ENCODE measurements around the gene GTF2F2. TPM values are rescaled to one million over a fixed set of nuclear protein-coding genes. Genes with fewer than 3 reads are reported as not detected.

GTF2F2 gene
- total RNA-seq, 1 experiment from 2014 or later = 21.7 TPM

DNA sequence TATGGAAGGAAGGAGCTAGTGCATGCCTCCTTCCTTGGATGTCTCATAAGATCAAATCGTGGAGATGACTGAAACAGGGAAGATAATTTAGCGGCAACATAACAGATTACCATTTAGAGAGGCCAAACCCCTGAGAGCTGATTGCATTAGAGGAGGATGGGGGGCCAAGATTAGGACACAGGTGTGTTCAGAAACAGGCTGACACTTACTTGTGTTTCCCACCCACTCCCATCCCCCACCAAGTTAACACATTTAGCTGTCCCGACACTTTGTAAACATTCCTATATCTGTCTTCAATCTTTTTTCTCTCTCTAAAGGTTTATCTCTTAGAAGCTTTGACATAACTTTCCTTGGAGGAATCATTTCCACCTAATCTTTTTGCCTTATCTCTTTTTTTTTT lies 129.4 kb downstream of the GTF2F2 start:
- ChIA-PET POLR2A (interaction anchor here (0.6 kb wide), 1 partner anchor 53 kb away, joined by 6 read pairs; no protein-coding TSS in a partner anchor), CTCF (no interaction called here)
- H3K36me3 ChIP-seq (ENCODE audit: control insufficient read depth, insufficient read depth, low read length) = no peaks in the 10 kb centered on the region; the same call in 1 of the 2 replicates
- H3K4me1 ChIP-seq (ENCODE audit: control insufficient read depth, insufficient read depth, low read length) = no peaks in the 10 kb centered on the region
- TF ChIP-seq, protein P1, sequence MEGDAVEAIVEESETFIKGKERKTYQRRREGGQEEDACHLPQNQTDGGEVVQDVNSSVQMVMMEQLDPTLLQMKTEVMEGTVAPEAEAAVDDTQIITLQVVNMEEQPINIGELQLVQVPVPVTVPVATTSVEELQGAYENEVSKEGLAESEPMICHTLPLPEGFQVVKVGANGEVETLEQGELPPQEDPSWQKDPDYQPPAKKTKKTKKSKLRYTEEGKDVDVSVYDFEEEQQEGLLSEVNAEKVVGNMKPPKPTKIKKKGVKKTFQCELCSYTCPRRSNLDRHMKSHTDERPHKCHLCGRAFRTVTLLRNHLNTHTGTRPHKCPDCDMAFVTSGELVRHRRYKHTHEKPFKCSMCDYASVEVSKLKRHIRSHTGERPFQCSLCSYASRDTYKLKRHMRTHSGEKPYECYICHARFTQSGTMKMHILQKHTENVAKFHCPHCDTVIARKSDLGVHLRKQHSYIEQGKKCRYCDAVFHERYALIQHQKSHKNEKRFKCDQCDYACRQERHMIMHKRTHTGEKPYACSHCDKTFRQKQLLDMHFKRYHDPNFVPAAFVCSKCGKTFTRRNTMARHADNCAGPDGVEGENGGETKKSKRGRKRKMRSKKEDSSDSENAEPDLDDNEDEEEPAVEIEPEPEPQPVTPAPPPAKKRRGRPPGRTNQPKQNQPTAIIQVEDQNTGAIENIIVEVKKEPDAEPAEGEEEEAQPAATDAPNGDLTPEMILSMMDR (IDR thresholded peaks at IDR 0.05) = no peak
- TF ChIP-seq POLR2AphosphoS5 (IDR thresholded peaks at IDR 0.05; ENCODE audit: low read depth, low read length) (no peak), TCF7L2 (IDR thresholded peaks at IDR 0.05; ENCODE audit: low read depth, low read length) (no peak), SIN3A (IDR thresholded peaks at IDR 0.05; ENCODE audit: borderline replicate concordance, insufficient read depth, low read depth, low read length) (no peak)
- TF ChIP-seq, protein P2, sequence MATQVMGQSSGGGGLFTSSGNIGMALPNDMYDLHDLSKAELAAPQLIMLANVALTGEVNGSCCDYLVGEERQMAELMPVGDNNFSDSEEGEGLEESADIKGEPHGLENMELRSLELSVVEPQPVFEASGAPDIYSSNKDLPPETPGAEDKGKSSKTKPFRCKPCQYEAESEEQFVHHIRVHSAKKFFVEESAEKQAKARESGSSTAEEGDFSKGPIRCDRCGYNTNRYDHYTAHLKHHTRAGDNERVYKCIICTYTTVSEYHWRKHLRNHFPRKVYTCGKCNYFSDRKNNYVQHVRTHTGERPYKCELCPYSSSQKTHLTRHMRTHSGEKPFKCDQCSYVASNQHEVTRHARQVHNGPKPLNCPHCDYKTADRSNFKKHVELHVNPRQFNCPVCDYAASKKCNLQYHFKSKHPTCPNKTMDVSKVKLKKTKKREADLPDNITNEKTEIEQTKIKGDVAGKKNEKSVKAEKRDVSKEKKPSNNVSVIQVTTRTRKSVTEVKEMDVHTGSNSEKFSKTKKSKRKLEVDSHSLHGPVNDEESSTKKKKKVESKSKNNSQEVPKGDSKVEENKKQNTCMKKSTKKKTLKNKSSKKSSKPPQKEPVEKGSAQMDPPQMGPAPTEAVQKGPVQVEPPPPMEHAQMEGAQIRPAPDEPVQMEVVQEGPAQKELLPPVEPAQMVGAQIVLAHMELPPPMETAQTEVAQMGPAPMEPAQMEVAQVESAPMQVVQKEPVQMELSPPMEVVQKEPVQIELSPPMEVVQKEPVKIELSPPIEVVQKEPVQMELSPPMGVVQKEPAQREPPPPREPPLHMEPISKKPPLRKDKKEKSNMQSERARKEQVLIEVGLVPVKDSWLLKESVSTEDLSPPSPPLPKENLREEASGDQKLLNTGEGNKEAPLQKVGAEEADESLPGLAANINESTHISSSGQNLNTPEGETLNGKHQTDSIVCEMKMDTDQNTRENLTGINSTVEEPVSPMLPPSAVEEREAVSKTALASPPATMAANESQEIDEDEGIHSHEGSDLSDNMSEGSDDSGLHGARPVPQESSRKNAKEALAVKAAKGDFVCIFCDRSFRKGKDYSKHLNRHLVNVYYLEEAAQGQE (IDR thresholded peaks at IDR 0.05; ENCODE audit: insufficient read depth in 1 of 2, low read depth in 2 of 2, low read length in 1 of 2) = no peak
- no peaks in the 10 kb centered on the region for H3K9me3 ChIP-seq (ENCODE audit: control insufficient read depth, insufficient read depth, low read depth, low read length)
- no peak overlapping the region for H3K4me3 ChIP-seq (ENCODE audit: low read depth in 2 of 2, low read length in 2 of 2)
- intact Hi-C loops (cut with micrococcal nuclease; ENCODE audit: unreplicated experiment) (no loop called here), in situ Hi-C loops (cut with HindIII; ENCODE audit: low pct_unique_long_range_greater_than_20kb, low sequenced_read_pairs) (no loop called here)
- BruUV-seq (replicated peaks) = no TSS peak
- DNase-seq (ENCODE audit: low read depth, low spot score) = no peak
- H3K27ac ChIP-seq (ENCODE audit: low read length) = no peak overlapping the region
- H3K27me3 ChIP-seq (ENCODE audit: control insufficient read depth, insufficient read depth, low read length) = no peaks in the 10 kb centered on the region
- ATAC-seq = no peak

GRCh38 chr13:45254396-45254795 lies 134.1 kb downstream of the GTF2F2 start:
- Histone ChIP-seq H3K9me3 (ENCODE audit: control insufficient read depth, insufficient read depth, low read depth, low read length) (no peaks in the 10 kb centered on the region), H3K27me3 (ENCODE audit: control insufficient read depth, insufficient read depth, low read length) (no peaks in the 10 kb centered on the region), H3K36me3 (ENCODE audit: control insufficient read depth, insufficient read depth, low read length) (no peaks in the 10 kb centered on the region; the same call in 1 of the 2 replicates), H3K27ac (ENCODE audit: low read length) (no peak overlapping the region), H3K4me3 (ENCODE audit: low read depth in 2 of 2, low read length in 2 of 2) (no peak overlapping the region), H3K4me1 (ENCODE audit: control insufficient read depth, insufficient read depth, low read length) (no peaks in the 10 kb centered on the region)
- TF ChIP-seq, protein P1 (IDR thresholded peaks at IDR 0.05) = no peak
- TF ChIP-seq TCF7L2 (IDR thresholded peaks at IDR 0.05; ENCODE audit: low read depth, low read length) (no peak), POLR2AphosphoS5 (IDR thresholded peaks at IDR 0.05; ENCODE audit: low read depth, low read length) (no peak), SIN3A (IDR thresholded peaks at IDR 0.05; ENCODE audit: borderline replicate concordance, insufficient read depth, low read depth, low read length) (no peak)
- TF ChIP-seq, protein P2 (IDR thresholded peaks at IDR 0.05; ENCODE audit: insufficient read depth in 1 of 2, low read depth in 2 of 2, low read length in 1 of 2) = no peak
- ChIA-PET CTCF (no interaction called here), POLR2A (no interaction called here)
- ATAC-seq (no peak), DNase-seq (ENCODE audit: low read depth, low spot score) (no peak)
- intact Hi-C loops (cut with micrococcal nuclease; ENCODE audit: unreplicated experiment) (no loop called here), in situ Hi-C loops (cut with HindIII; ENCODE audit: low pct_unique_long_range_greater_than_20kb, low sequenced_read_pairs) (no loop called here)
- BruUV-seq (replicated peaks) = no TSS peak

Measured in Panc1 (cell line).